ENCODE data around the gene IL11RA.

IL11RA gene

GRCh38 chr9:34655394-34655793, 3.4 kb downstream of the IL11RA start:
- no peak for DNase-seq

DNA sequence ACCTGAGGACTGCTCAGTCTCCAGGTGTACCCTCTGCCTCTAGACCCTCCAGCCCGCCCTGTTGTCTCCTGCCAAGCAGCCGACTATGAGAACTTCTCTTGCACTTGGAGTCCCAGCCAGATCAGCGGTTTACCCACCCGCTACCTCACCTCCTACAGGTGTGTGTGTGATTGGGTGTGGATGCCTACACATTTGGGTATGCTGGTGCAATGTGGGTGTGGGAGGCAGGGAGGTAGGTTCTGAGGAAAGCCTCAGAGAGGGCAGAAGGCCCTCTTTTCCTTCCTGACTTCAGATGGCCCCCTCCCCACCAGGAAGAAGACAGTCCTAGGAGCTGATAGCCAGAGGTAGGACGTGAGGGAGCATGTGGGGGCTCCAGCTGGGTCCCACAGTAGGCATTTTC, 5.0 kb downstream of the IL11RA start:
- DNase-seq: no peak

DNA sequence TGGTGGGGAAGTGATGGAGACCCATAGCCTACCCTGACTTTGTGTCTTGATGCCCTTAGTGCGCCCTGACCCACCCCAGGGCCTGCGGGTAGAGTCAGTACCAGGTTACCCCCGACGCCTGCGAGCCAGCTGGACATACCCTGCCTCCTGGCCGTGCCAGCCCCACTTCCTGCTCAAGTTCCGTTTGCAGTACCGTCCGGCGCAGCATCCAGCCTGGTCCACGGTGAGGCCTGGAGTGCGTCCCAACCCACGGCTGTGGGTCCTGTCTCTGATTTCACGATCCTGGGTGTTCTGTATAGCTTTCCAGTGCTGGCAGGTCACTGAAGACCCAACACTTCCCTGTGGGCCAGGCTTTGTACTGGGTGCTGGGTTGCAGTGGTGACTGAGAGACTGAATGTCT, 6.5 kb downstream of the IL11RA start:
- DNase-seq: no peak

GRCh38 chr9:34659592-34660253, 7.7 kb downstream of the IL11RA start:
- no peak for DNase-seq

GRCh38 chr9:34662526-34663302, 10.7 kb downstream of the IL11RA start, which contains the start of gene CCL27:
Gene CCL27, minus strand, starts transcription at chr9:34662657. Its CDS starts 24 bp downstream, at chr9:34662633.
- no peak for DNase-seq

GRCh38 chr9:34663303-34663605, 11.3 kb downstream of the IL11RA start:
- DNase-seq: no peak

DNA sequence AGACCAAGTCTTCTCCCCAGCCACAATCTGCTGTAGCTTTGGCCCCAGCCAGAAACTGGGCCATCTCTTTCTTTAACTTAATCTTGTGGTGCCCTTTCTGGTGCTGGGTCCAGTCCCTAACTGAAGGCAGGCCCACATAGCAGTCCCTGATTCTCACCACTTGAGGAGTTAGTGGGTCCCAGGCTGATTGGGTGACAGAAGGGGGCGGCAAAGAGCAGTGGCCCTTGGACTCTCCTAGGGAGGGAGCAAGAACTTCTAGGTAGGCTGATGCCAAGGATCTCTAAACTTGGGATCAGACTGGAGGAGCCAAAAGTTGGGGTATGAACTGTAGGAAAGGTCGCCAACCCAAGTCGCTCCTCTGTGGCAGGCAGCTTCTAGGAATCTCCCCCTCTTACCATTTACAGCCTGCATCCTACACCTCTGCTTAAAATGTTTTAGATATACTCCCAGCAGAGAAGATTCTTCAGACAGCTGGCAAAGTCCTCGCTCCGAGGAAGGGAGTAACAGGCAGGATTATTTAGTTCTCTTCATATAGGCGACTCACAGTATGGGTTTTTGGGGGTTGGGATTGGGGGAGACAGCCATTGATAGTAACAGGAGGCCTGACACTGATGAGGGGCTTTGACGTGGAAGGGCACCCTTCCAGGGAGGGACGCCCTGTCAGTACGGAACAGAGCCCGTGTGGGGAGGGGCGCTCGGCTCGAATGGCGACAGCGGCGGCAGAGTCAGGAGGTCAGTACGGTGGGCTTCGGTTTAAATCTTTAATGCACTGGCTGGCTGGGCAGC, 12.5 kb downstream of the IL11RA start:
- peak; percentile 88 for DNase-seq

- no peak for DNase-seq
Observed at GRCh38 chr9:34665067-34665380, 13.0 kb downstream of the IL11RA start.

GRCh38 chr9:34665381-34666250, 13.6 kb downstream of the IL11RA start:
- DNase-seq: peak; percentile 90

DNA sequence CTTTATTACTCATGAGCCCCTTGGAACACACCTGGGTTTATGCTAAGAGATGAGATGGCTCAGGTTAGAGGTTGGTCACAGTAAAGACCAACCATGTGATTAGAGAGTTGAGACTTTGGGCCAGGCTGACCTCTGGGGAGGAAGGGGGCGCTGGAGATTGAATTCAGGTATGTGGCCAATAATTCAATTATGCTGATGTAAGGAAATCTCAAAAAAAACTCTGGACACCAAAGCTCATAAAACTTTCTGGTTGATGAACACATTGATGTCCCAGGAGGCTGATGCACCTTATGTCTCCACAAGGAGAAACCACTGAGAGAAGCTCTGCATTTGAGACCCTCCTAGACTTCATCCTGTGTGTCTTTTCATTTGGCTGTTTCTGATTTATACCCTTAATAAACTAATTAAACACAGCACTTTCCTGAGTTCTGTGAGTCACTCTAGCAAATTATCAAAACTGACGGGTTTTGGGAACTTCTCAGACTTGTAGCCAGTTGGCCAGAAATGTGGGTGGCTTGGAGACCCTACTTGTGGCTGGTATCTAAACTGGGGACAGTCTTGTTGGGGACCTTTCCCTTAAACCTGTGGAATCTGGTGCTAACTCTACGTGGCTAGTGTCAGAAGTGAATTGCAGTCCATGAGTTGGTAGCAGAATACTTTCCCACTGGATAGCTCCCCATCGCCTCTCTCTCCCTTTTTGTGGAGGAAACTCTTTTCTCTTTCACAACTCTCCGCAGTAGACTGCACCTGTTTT, 18.0 kb downstream of the IL11RA start:
- no peak for DNase-seq

DNA sequence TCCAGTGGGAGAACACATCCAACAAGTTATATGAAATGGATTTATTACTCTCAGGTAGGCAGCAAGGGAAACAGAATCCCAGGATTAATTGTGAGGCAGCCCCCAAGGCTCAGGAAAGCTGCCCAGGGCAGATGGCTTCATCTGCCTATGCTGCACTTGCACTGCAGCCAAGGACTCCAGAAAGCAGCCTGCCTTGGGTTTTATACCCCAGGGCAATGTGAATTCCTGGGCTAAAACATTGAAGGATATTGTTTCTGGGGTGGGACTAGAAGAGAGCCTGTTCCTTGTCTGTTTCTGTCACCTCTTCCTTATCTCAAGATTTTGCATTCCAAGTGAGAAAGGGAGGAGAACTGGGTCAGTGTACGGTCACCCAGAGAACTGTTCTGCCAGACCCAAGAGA, 19.3 kb downstream of the IL11RA start:
- no peak for DNase-seq

GRCh38 chr9:34674440-34674839, 22.5 kb downstream of the IL11RA start:
- DNase-seq: no peak

GRCh38 chr9:34675048-34675714, 23.2 kb downstream of the IL11RA start:
- peak; percentile 78 for DNase-seq

- DNase-seq: no peak
Observed at GRCh38 chr9:34675869-34676268, 23.9 kb downstream of the IL11RA start.

GRCh38 chr9:34684145-34684544, 32.2 kb downstream of the IL11RA start:
- DNase-seq: peak; percentile 58

- no peak for DNase-seq
Observed at GRCh38 chr9:34684816-34685215, 32.8 kb downstream of the IL11RA start.

DNA sequence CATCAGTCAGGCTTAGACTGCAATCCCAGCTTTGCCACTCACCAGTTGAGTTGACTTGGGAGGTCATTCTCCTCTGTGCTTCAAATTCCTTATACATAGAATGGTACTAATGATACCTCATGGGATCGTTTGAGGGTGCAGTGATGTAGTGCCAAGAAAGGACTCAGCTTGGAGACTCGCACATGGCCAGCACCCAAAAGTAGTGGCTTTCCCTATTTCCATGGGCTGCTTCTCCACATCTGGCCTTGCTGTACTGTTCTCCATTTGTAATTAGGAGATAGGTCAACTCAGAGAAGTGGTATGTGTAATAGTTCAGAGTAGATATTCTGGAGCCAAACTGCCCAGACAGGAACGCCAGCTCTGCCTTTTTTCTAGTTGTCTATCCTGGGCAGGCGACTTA, 33.6 kb downstream of the IL11RA start:
- no peak for DNase-seq

GRCh38 chr9:34686231-34686630, 34.2 kb downstream of the IL11RA start:
- no peak for DNase-seq

GRCh38 chr9:34686732-34687131, 34.7 kb downstream of the IL11RA start:
- DNase-seq: no peak

GRCh38 chr9:34687276-34688030, 35.5 kb downstream of the IL11RA start:
- no peak for DNase-seq
